ENCODE measurements around the gene RCBTB2.
A peak's percentile ranks its signal among the peaks of the same experiment; 100 is the strongest.

RCBTB2 gene

DNA sequence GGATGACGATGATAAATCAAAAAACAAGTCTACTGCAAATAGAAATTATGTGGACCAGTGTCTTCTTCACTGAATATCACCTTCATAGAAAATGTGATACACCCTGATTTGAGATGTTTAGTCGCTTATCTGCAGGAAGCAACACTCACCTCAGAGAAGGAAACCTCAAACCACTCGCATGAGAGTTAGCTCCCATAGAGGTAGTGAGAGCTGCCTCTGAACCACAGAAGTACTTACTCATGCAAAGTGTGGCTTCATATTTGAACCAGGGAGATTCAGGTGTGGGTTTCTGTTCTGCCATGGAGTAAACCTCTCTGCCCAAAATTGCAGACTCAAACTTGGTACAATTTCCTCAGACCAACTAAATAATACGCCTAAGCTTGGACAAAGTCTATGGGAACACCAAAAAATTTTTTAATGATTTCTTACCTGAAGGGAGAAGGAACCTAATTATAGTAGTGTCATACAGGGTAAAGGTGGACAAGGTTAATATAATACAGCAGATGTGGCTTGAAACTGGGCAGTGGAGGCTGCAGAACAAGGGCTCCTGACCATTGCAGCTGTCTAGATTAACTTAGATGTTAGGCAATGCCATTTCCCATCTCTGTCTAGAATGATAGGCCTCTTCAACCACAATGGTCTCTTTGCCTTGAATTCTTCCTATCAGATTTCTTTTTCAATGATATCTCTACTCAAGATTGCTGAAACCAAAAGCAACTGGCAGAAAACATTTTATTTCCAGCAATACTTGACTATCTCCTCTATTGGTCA, 29.6 kb upstream of the RCBTB2 start:
- peak; percentile 82 for DNase-seq

DNA sequence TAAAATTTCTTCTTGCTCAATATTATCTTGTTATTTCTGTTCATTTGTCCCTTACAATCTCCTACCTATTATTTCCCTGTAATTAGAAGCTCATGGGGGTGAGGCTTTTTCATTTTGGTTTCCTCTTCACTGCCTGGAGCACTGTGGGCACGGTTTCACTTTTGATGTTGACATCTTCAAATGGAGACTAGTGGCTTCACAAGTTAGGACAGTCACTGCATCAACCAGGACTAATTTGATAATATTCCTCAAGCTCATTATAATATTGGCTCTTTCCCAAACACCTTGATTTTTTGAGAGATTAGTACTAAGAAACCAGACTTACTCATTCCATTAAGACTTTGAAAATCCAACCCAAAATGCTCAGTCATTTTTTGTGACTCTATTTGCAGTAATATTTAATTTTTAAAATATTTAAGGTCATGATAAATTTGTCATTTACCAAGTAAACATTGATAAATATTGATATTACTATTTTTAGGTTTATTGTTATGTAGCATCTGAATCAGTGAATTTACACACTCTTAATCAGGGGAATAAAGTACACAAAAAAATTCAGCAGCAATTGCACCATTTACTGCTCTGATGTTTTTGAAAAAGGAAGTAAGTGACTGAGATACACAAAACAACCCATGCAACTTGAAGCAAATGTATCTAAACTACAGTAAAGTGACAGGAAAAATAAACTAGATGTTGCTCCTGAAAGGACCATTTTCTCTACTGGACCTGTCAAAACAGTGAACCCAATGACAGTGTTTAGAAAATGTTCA, 28.8 kb upstream of the RCBTB2 start:
- DNase-seq: no peak

DNA sequence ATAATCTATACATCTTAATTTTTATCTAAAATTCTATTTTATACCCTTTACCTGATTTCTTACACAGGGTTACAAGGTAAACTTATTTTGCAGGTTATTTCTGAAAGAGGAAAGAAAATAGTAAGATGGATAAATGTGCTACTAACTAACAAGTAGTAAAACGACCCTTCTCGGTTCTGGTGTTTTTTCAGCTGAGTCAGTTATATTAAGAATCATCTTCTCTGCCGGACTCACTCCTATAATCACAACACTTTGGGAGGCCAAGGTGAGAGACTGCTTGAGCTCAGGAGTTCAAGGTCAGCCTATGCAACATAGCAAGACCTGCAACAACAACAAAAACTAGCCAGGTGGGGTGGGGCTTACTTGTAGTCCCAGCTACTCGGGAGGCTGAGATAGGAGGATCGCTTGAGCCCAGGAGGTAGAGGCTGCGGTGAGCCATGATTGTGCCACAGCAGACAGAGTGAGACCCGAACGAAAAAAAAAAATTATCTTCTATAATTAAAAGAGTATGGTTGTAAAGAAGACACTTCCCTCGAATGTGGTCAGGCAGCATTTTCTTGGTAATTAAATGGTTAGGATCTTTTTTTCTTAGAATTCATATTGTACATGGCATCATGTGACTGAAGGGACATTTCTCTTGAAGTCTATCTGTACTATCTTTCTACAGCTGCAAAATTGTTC, 27.9 kb upstream of the RCBTB2 start:
- no peak for DNase-seq

DNA sequence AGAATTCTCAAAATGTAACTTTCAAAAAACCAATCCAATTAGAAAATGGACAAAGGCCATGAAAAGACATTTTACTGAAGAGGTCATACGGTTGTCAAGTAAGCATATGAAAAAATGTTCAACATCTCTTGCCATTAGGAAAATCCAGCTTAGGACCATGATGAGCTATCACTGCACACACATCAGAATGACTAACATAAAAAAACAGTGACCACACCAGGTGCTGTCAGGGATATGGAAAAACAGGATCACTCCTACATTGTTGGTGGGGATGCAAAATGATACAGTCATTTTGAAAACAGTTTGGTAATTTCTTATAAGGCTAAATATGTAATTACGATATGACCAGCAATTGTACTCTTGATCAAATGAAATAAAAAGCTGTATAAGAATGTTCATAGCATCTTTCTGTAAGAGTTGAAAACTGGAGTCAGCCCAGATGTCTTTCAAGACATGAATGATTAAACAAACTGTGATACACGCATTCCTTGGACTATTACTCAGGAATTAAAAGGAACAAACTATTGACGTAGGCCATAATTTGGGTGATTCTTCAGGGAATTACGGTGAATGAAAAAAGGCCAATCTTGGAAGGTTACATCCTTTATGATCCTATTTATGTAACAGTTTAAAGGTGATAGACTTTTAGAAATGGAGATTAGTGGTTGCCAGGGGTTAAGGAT, 26.9 kb upstream of the RCBTB2 start:
- no peak for DNase-seq

DNA sequence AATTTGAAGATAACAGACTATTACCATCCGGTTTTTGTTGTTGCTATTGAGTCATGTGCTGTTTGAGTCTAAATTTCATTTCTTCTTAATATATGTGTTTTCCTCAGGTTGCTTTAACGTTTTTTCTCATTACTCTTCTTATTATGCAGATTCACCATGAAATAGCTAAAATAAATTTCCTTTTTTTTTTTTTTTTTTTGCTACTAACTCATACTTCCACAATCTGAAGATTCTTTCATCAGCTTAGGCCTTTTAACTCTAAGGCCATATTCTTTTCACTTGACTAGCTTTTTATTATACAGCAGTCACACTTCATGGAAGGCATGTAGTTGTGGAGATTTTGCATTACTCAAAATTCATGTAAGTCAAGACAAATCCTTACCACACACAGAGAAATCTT, 23.9 kb upstream of the RCBTB2 start:
- no peak for DNase-seq

DNA sequence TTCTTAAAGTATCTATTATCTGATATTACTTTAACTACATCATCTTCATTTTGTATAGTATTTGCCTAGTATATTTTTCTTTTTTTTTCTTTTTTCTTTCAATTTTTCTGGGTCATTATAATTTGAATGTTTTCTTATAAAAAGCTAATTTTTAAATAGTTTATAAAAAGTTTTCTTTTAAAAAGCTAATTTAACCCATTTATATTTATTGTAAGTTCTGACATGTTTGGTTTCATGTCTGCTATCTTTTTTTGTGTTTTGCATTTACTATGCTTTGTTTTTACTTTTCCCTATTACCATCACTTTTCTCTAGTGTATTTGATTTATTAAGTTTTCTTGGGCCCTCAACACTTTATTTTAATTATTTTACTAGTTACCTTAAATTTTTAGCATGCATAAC, 22.6 kb upstream of the RCBTB2 start:
- DNase-seq: no peak

DNA sequence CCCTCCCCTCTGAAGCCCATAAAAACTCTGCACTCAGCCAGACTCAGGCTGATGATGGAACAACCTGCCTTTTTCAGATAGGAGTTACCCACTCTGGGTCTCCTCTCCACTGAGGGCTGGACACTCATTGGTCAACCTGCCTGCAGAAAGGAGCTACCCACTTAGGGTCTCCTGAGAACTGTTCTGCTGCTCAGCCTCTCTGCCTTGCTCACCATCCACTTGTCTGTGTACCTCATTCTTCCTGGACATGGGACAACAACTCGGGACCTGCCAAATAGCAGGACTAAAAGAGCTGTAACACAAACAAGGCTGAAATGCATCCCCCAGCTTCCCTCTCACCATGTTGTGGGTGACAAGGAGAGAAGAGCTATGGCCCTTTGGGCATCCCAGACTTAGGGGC, 18.4 kb upstream of the RCBTB2 start:
- DNase-seq: no peak

DNA sequence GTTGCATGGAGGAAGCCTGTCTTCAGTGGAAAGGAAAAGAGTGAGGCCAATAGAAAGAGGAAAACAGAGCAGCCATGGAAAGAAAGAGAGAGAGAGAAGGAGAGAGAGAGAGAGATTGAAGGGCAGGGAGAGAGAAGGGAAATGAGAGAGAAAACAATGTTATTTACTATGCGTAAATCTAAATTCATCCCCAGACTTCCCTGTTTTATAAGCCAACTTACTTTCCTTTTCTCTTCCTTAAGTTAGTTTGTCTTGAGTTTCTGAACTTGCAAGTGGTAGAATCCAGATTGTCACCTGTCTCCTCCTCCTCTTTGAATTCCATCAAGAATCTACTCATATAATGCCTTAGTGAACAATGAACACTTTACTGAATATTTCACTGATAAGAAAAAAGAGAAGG, 16.8 kb upstream of the RCBTB2 start:
- DNase-seq: no peak

DNA sequence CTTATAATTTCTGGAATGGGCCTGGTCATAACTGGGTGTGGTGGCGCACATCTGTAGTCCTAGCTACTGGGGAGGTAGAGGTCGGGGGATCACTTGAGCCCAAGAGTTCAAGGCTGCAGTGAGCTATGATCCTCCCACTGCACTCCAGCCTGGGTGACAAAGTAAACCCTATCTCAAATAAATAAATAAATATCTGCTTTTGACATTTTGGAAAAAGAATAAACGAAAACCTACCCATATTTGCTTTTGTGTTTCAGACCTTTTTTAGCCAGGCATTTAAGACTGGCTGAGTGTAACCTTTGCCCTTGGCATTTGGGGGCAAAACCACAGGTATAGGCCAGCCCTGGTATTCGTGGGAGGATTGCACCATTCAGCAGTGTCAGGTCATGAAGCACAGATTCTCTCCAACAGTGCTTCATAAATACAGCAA, 14.8 kb upstream of the RCBTB2 start:
- DNase-seq: no peak

DNA sequence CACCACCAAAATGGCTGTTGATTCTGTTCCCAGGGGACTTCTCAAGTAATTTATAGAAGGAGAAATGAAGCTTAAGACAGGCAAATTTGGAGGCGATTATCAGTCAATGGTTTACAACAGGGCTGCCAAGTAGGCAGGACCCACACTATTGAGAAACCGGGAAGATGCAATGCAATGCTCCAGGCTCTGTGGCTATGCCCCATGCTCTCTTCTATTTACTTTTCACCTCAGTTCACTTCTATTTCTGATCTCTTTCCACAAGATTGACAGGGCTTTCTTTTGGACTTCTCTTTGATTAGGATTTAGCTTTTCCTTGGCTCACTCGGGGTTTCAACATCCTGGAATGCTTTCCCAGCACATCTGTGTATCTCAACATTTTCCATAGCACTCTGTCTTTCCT, 12.7 kb upstream of the RCBTB2 start:
- DNase-seq: no peak

DNA sequence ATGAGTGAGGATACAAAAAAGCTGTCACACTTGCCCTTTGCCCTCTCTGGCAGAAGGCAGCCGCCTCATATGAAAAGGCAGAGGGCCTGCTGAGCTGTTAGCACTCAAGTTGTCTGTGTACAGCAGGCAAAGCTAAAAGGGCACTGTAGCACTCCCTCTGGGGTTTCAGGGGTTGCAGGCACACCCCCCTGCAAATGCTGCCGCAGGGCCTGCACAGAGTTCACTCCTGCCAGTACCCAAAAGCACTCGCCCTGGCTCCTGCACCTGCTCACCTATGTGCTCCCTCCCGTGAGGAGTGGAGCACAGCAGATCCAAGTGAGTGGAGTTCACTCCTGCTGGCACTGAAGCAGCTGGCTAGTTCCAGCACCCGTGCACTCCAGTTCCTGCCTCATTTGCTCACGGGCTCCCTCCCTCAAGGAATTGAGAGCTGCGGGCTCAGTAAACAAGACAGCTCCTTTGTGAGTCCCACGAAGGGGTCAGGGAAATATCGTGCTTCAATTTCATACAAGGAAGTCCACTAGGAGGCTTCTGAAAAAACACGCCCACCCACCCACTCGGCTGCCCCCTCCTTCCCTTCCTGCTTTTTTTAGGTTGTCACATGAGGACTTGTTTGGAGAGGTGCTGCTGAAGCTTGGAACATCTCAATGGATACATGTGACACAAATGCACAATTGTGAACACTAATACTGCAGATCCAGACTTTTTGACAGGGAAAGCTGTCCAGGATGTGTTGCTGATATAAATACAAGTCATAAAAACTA, 9.9 kb upstream of the RCBTB2 start:
- DNase-seq: no peak

DNA sequence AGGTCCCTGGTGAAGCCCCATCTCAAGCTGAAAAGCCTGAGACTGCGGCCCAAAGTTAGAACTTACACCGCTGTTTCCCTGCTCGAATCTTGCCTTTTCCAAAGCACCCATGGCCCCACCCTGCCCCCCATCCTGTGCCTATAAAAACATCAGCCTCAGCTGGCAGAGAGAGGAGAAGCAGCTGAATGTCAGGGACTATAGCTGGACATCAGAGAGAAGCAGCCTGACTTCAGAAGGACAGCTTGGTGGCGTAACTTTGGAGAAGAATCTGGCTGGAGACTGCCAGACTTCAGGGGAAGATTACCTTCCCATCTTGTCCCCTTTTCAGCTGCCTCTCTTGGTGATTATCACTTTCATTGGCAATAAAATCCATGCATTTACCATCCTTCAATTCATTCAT, 9.3 kb upstream of the RCBTB2 start:
- DNase-seq: no peak

DNA sequence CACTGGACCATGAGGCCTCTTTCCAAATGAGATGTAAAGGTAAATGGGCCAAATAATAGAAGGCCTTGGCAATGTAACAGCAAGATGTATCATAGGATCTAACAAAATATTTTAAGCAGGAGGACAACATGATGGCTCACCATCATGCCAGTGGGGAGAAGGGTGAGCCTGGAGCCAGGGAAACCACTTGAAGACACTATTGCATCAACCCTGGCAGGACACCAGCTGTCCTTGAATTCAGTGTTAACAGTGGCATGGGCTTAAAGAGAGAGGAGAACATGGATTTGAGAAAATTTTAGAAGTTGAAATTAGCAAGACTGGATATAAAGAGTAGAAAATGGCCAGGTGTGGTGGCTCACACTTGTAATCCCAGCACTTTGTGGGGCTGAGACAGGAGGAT, 6.7 kb upstream of the RCBTB2 start:
- DNase-seq: no peak

DNA sequence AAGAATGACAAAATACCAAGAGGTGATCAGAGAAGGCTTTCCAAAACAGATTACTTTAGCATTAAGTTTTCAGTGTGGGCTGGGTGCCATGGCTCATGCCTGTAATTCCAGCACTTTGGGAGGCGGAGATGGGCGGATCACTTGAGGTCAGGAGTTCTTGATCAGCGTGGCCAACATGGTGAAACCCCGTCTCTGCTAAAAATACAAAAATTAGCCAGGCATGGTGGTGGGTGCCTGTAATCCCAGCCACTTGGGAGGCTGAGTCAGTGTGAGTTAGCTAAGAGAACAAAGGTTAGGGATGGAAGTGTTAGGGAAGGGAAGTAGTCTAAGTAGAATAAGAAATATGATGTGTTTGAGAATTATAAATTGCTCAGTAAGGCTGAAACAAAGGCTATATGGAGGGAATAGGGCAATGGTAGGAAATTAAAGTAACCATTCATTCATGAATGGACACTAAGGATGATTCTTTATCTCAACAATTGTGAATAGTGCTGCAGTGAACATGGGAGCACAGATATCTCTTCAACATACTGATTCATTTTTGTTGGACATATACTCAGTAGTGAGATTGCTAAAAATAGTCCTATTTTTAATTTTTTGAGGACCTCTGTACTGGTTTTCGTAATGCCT, 3.9 kb upstream of the RCBTB2 start:
- DNase-seq: no peak

DNA sequence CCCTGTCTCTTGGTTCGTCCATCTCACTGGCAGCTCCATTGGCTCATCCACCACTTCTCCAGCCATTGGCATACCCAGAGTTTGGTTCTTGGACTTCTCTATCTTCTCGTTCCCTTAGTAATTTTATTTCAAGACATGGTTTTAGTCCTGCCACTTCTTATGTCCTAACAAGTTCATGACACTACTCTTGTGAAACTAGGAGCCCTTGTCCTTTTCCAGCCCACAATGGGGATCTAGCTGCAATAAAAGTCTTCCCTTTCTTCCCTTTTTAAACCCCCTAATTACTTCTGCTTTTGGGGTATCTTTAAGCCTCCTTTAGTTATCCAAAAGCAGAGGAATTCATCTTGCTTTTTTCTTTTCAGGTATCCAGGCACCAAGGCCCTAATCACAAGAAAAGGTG, 2.9 kb upstream of the RCBTB2 start:
- DNase-seq: no peak

DNA sequence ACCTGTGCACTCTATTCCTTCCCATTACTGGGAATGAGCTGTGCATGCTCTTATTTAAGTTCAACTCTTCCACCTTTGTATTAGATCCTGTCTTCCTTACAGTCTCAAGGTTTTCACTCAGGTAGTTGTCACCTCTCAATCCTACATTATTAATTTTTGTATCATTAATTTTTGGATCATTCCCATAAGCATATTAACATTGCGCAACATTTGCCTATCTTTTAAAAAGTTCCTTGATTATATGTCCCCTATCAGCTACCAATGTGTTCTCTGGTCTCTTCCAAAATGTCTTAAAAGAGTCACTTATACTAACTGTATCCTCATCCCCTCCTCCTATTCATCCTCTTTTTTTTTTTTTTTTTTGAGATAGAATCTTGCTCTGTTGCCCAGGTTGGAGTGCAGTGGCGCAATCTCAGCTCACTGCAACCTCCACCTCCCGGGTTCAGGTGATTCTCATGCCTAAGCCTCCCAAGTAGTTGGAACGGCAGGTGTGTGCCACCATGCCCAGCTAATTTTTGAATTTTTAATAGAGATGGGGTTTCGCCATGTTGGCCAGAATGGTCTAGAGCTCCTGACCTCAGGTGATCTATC, 2.1 kb upstream of the RCBTB2 start:
- no peak for DNase-seq

DNA sequence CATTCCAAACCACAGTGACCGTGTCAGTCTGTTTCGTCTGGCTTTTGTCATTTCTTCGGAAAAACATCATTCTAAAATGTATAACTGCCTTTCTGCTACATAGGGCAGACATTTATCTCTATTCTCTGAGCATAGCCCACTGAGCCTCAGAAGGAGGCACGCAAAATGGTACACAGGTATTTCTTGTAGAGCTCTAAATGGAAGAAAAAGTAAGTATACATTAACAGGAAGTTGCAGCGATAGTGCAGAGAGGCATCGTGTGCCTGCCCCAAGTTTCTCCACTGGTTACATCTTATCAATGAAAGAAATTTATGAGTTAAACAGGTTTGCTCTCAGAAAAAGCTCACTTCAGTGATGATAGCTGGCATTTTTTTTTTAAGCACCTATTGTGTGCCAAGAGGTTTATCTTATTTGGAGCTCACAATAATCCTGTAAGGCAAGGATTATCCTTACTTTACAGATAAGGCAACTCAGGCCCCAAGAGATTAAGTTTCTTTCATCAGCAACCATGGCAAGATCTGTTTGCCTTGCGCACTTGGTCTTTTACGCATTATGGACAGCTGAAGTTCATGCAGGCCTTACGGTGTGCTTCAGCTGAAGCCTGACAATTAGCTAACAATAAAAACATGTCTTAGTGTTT, 1.2 kb upstream of the RCBTB2 start:
- no peak for DNase-seq

DNA sequence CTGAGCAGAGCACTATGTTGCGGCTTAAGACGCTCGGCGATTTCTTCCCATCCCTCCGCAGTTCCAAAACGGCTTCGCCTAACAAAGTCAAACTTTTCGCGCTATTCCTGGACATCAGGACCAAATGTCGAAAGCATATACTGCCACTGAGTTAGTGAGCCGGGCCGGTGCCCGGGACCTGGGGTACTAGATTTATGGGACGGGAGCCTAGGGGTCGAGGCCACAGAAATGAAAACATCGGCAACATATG, 699 bp downstream of the RCBTB2 start:
- no peak for DNase-seq

DNA sequence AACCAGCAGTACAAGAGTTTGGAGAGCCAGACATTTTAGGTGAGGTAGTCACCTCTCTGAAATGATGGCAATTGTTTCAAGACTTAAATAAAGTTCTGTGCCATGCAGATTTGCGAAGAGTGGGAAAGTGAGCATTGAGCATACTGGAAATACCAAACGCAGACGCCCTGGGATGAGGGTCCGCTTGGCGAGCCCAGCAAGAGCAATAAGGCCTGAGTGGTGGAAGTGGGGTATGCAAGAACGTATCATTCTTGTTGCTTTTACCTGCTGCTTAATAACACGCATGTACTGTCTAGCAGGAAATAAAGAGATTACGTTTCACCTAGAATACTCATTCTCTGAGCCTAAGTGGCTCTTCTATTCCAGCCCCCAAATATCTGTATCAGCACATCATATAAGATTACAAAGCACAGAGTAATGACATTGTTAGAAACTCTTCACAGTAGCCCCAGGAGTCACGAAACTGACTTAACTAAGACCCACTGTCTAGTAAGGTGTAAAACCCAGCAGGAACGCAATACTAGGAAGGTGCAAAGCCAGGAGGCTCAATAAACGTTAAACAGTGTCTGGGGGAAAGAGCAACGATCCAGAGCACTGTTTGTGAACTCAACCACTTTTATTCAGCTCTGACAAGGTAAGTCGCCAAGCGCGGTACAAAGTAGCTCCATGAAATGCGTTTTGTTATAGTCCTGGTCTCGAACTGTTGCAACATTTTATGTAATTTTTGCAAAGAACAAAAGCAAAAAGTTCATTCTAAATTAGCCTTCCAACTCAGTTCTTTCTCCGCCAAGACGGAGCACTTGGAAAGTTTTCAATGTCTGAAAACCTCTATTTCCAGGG, 1.2 kb downstream of the RCBTB2 start:
- DNase-seq: no peak

DNA sequence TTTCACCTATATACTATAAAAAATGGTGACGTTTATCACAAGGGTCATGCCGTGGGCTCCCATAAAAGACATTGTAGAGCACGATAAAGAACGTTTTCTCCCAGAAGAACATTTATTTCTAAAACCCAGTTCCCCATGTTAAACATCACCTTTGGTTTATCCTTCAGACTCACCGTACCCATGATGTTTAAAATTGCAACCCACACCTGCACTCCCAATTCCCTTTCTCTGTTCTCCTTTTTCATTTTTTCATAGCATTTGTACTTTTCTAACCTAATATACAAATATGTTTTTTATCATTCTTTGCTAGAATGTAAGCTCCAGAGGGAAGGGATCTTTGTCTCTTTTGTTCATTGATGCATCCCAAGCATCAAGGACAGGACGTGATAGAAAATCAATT, 2.0 kb downstream of the RCBTB2 start:
- no peak for DNase-seq

DNA sequence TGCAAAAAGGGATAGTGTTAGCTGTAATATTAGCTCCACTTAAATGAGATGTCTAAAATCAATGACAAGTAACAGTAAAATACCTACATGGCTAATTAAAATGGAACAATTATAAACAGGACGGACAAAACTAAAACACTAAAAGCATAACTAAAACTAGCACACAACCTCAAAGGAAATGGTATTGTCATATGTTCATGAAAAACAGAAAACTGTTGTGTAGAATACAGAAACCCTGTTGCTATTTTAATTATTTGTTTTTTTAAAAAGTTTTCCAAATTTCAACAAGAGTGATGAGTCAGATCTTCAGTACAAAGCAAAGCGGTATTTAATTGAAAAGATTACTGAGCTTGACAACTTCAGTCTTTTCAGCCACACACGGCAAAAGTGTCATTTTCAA, 4.2 kb downstream of the RCBTB2 start:
- DNase-seq: no peak
